HS-5 (cell line): Measurements from ENCODE around the gene TLCD5.

ENCODE experiments used
- DNase-seq: peaks from one replicate; pipeline ENCODE4 v3.0.0-alpha.2; 2012; ENCODE audit warnings: low read depth

TLCD5 gene

GRCh38 chr11:120308081-120308480, 17.0 kb upstream of the TLCD5 start:
- no peak for DNase-seq

GRCh38 chr11:120310870-120311269, 14.2 kb upstream of the TLCD5 start:
- DNase-seq, result no peak

DNA sequence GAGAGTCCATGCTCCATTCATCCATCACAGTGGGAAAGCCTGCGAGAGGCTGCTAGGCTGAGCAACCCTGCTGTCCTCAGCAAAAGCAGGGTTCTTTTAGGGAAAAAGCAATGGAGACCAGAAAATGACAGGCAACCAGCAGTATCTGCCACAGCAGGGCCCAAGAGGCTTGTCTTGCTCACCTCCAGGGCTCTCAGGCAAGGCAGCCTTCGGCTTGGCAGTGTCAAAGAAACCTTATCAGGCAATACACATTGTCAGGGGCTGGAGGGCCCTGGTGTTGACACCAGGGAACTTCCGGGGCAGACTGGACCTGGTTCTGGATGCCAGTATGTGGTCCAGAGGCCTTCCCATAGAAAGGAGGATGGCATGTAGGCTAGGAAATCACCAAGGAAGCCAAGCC, 10.2 kb upstream of the TLCD5 start:
- DNase-seq, result no peak

DNA sequence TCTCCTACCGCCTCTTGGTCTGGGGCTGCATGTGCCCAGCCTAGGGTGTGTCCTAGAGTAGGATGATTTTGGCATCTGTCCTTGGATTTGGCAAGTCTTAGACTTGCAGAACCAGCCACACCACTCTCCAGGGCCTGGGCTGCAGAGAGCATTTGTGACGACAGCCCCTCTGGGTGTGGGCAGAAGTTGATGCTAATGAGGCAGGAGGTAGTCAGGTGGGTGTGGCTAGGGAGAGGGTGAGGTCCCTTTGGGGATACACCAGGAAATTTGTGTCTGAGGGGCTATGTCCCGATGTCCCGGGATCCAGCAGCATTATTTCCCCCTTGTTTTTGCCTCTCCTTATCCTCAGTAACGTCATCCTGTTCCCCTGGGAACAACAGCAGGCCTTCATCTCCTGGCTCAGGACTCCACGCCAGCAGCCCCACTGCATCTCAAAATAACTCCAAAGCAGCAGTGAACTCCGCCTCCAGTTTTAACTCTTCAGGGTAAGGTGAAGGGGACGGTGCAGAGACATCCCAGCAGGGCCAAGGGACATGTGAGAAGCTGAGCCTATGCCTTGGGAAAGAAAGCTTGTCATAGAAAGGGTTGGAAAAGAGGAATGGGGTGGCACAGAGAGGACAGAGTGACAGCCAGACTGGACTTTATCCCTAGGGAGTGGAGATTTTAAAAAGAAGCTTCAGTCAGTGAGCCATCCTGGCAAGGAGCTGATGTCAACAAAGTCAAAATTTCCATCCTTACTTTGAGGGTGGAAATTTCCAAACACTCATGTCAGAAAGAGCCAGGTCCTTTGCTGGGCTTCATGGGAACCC, 8.0 kb upstream of the TLCD5 start:
- no peak for DNase-seq

DNA sequence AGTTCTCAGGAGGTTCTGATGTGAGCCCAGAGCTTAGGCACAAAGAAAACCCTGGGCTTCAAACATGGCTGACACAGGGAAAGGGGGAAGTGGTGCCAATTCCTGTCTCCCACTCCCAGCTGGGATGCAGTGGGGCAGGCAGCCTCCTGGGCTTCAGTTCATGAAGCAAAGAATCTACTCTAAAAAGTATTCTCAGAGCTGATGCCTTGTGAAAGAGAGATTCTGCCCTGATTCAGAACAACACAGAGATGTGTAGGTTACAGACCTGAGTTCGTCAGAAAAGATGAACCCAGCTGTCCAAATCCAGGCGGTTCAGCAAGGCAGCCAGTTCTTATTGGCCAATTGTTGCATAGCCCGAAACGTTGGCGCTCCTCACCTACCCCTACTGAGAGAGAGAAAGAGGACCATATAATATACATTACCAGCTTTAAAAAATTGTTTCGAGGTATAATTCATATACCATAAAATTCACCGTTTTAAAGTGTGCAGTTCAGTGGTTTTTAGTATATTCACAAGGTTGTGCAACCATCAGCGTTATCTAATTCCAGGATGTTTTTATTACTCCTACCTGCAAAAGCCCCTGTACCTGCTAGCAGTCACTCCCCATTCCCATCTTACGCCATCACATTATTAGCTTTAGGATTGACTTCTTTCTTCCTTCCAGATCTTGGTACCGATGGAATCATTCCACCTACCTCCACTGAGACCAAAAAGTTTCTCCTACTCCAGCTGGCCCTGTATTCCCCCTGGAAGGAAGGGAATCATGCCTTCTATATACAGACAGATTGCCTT, 7.2 kb upstream of the TLCD5 start:
- no peak for DNase-seq

GRCh38 chr11:120318906-120319305, 6.2 kb upstream of the TLCD5 start:
- no peak for DNase-seq

DNA sequence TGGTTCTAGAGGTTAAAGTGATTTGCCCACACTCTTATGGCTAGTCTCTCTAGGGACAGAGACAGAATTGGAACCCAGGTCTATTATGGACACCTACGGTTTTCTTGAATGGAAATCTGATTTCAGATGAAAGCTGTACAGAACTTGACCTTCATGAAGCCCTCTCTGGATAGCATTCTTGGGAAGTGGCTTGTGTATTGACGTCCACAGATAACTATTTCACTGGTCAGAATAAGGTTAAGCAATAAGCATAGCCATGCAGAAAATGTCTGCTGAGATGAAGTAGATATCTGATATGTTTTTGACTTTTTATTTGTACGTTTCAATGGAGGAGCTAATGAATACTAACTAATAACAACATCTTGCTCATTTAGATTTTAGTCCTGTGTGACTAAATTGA, 1.1 kb downstream of the TLCD5 start:
- no peak for DNase-seq

- DNase-seq, result no peak
These were observed 1.8 kb downstream of the TLCD5 start for GRCh38 chr11:120326845-120327281.

DNA sequence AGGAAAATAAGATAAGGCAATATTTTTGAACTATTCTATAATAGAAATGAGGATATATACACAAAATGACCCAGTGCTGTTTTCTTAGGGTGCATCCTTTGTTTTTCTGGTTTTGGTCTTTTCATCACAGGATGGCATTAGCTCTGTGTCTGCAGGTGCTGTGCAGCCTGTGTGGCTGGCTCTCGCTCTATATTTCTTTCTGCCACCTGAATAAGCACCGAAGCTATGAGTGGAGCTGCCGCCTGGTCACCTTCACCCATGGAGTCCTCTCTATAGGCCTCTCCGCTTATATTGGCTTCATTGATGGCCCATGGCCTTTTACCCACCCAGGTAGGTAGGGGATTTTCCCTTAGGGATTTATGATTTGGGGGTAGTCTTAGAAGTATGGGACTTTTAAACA, 2.2 kb downstream of the TLCD5 start:
- DNase-seq, result no peak

DNA sequence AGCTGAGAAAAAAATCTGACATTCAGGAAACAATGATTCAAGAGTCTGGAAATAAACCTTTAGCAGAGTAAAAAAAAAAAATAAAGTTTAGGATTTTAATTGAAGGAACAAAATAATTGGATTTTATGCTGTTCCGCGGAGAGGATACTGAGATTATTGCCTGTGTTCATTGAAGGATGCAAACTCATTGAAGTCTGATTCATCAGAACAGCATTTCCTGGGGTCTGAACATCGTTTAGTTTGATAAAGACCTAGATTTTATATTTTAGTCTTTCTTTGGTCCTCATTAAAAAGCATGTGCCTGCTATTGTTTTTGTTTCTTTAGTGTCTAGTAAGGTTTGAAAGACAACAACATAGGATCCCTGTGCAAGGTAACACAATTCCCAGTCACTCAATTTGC, 4.5 kb downstream of the TLCD5 start:
- DNase-seq, result no peak

GRCh38 chr11:120330045-120330444, 4.9 kb downstream of the TLCD5 start:
- no peak for DNase-seq

- DNase-seq, result peak; percentile 88
These were observed 6.3 kb downstream of the TLCD5 start for GRCh38 chr11:120331301-120331996.

- no peak for DNase-seq
These were observed 8.0 kb downstream of the TLCD5 start for GRCh38 chr11:120332822-120333716.

DNA sequence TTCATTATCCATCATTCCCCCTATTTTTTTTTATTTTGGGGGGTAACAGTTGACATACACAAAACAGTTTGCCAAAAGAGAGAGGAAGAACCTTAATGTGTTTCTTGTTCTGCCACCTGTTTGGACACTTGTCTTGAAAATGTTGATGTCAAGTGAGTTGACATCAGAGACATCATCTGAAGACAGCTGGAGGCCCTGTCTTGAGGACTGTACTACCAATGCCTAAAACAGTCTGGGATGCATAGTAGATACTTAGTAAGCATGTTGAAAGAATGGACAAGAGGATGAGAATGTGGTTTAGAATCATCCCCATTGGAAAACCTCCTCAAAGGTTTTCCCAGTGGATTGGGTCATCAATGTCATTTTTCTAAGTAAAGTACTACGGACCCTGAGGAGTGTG, 8.7 kb downstream of the TLCD5 start:
- DNase-seq, result no peak

DNA sequence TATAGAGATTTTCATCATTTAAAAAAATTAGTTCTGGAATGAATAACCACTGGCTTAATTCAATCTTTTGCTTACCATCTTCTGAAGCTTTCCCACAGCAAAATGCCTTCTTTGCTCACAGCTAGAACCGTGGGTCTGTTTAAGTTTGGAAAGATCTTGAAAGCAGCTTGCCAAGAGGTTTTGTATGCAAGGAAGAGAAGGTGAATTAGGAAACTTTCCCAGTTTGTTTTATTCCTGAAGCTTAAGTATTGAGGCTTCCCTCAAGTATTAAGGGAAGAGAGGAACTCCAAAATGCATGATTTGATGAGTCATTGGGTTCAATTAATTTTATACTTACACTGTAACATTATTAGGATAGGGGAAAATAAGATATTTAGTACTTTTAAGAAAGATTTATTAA, 9.2 kb downstream of the TLCD5 start:
- DNase-seq, result no peak

GRCh38 chr11:120334894-120335462, 9.9 kb downstream of the TLCD5 start:
- DNase-seq, result no peak

DNA sequence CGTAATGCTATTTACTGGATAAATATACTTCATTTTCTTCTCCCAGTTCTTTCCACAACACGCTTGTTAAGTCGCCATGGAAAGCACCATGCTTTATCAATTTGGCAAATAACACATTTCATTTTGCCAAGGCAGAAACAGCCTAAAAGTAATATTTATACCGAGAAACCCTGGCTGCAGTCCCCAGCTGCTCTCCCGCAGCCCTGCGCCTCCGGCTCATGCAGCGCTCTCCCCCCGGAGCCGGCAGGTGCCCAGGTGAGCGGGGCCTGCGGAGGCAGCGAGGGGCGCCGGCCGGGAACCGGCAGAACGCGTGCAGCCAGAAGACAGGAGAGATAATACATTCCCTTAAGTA, 10.4 kb downstream of the TLCD5 start:
- no peak for DNase-seq

GRCh38 chr11:120335908-120336640, 11.0 kb downstream of the TLCD5 start, which contains the start of gene ARHGEF12:
ARHGEF12 (plus strand) TSS chr11:120336413; CDS start chr11:120337244, 831 bp downstream.
- no peak for DNase-seq

GRCh38 chr11:120336641-120337354, 11.7 kb downstream of the TLCD5 start:
- no peak for DNase-seq
